ENCODE measurements around the gene RNF212.
"Not testable (repeated sequence)": the region's sequence is repeated elsewhere in the genome, so short reads cannot be mapped to it uniquely, and the experiment has no call there.

Gene RNF212

GRCh38 chr4:1060121-1060520, 53.2 kb downstream of the RNF212 start:
- no peaks in the 10 kb centered on the region for H3K9me3 ChIP-seq (ENCODE audit: control insufficient read depth in 1 of 2, low read length in 2 of 2)
- H3K27ac ChIP-seq (ENCODE audit: low read length): no peak overlapping the region
- H3K4me1 ChIP-seq (ENCODE audit: control insufficient read depth in 1 of 2, insufficient read depth in 2 of 2, low read length in 2 of 2): peaks cover 0 to 5% of the 10 kb centered on the region in 2 donors
- no peak overlapping the region for H3K4me3 ChIP-seq (ENCODE audit: low read depth in 1 of 2, low read length in 2 of 2)
- H3K36me3 ChIP-seq (ENCODE audit: control insufficient read depth in 1 of 2, insufficient read depth in 2 of 2, low read length in 2 of 2): no peaks in the 10 kb centered on the region
- peaks cover 22% of the 10 kb centered on the region for H3K27me3 ChIP-seq (ENCODE audit: low read depth, low read length)

- Histone ChIP-seq H3K36me3 (ENCODE audit: control insufficient read depth in 1 of 2, insufficient read depth in 2 of 2, low read length in 2 of 2) (no peaks in the 10 kb centered on the region), H3K4me1 (ENCODE audit: control insufficient read depth in 1 of 2, insufficient read depth in 2 of 2, low read length in 2 of 2) (peaks cover 0 to 5% of the 10 kb centered on the region in 2 donors), H3K27ac (ENCODE audit: low read length) (no peak overlapping the region), H3K27me3 (ENCODE audit: low read depth, low read length) (peaks cover 22% of the 10 kb centered on the region), H3K9me3 (ENCODE audit: control insufficient read depth in 1 of 2, low read length in 2 of 2) (no peaks in the 10 kb centered on the region), H3K4me3 (ENCODE audit: low read depth in 1 of 2, low read length in 2 of 2) (no peak overlapping the region)
Measured at GRCh38 chr4:1058997-1059665, 54.2 kb downstream of the RNF212 start.

DNA sequence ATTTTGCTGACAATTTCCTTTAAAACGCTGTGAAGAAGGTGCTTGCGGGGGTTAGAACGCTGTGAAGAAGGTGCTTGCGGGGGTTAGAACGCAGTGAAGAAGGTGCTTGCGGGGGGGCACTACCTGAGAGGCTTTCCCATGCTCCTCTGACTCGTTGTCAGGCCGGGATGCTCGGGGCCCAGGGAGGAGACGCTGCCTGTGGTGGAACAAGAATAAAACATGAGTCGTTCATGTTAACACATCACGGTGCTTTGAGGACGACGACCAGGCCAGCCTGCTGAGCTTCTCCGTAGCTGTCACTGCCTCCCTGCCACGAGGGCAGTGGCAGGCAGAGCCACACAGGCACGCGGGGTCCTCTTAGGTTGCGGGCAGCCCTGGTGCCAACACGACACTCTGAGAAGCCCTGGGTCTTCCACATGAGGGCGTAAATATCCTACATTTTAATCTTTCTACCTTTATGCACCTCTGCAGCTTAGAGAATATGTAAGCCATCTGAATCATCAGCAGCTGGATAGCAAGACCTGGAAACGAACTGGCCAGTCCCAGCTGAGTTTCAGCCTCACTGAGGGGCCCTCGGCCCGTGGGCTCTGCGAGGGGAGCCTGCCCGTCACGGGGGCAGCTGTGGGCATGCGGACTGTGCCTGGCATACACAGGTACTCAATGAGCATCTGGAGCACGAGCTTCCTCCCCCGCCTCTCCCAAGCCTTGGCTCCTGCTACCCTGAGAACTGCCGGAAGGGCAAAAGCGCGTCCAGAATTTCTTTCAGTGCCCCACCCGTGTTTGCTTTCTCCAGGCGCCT, 55.0 kb downstream of the RNF212 start:
- Histone ChIP-seq H3K9me3 (ENCODE audit: control insufficient read depth in 1 of 2, low read length in 2 of 2) (no peaks in the 10 kb centered on the region), H3K4me3 (ENCODE audit: low read depth in 1 of 2, low read length in 2 of 2) (no peak overlapping the region), H3K27me3 (ENCODE audit: low read depth, low read length) (peaks cover 24% of the 10 kb centered on the region)

DNA sequence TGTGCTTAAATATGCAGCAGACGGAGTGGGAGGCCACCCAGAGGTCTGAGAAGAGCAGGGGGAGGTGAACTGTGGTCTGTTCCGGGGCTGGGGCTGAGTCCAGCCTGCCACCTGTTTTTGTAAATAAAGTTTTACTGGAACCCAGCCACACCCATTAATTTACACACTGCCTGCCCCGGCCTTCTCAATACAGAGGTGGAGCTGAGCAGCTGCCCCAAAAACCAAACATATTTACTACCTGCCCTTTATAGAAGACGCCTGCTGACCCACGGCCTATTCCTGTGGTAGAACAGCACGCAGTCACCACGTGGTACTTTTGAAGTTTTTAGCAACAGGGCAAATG, 56.0 kb downstream of the RNF212 start:
- Histone ChIP-seq H3K9me3 (ENCODE audit: control insufficient read depth in 1 of 2, low read length in 2 of 2) (no peaks in the 10 kb centered on the region), H3K4me3 (ENCODE audit: low read depth in 1 of 2, low read length in 2 of 2) (no peak overlapping the region), H3K36me3 (ENCODE audit: control insufficient read depth in 1 of 2, insufficient read depth in 2 of 2, low read length in 2 of 2) (no peaks in the 10 kb centered on the region), H3K27me3 (ENCODE audit: low read depth, low read length) (peaks cover 31% of the 10 kb centered on the region), H3K27ac (ENCODE audit: low read length) (no peak overlapping the region), H3K4me1 (ENCODE audit: control insufficient read depth in 1 of 2, insufficient read depth in 2 of 2, low read length in 2 of 2) (peaks cover 0 to 11% of the 10 kb centered on the region in 2 donors)

More for the DNA sequence above, 55.0 kb downstream of the RNF212 start:
- Histone ChIP-seq H3K4me1 (ENCODE audit: control insufficient read depth in 1 of 2, insufficient read depth in 2 of 2, low read length in 2 of 2) (peaks cover 0 to 5% of the 10 kb centered on the region in 2 donors), H3K27ac (ENCODE audit: low read length) (no peak overlapping the region), H3K36me3 (ENCODE audit: control insufficient read depth in 1 of 2, insufficient read depth in 2 of 2, low read length in 2 of 2) (no peaks in the 10 kb centered on the region)

DNA sequence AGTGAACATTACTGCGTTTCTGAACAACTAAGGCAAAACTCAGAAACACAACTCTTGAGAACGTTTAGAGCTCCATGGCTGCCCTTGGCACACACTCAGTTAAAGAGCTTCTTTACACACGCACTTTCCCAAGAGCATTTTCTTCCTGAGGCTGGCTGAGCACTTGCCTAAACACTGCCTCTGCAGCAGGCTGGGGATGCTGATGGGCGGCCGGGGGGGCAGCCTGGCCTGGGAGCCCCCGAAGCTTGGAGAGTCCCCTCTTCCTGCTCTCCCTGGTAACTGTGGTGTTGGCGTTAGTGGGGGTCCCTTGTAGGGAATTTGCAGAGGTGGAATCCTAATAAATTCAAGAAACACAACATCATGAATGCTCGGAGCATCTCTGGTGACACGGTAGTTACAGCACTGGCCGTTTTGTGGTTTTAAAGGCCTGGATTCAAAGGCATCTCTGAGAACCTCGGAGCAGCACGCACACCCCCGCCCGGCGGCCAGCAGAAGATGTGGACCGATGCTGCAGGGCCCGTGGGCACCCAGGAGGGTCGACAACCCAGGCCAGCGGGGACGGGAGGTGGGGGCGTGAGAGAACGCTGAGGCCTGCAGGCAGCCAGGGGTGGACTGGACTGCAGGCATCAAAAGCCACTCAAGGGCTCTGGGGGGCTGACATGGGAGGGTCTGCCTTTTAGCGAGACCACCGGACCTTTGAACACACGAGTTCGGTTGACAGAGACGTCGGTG, 56.5 kb downstream of the RNF212 start:
- Histone ChIP-seq H3K27me3 (ENCODE audit: low read depth, low read length) (peaks cover 32% of the 10 kb centered on the region), H3K9me3 (ENCODE audit: control insufficient read depth in 1 of 2, low read length in 2 of 2) (no peaks in the 10 kb centered on the region), H3K36me3 (ENCODE audit: control insufficient read depth in 1 of 2, insufficient read depth in 2 of 2, low read length in 2 of 2) (no peaks in the 10 kb centered on the region), H3K27ac (ENCODE audit: low read length) (no peak overlapping the region), H3K4me3 (ENCODE audit: low read depth in 1 of 2, low read length in 2 of 2) (no peak overlapping the region), H3K4me1 (ENCODE audit: control insufficient read depth in 1 of 2, insufficient read depth in 2 of 2, low read length in 2 of 2) (peaks cover 0 to 11% of the 10 kb centered on the region in 2 donors)

DNA sequence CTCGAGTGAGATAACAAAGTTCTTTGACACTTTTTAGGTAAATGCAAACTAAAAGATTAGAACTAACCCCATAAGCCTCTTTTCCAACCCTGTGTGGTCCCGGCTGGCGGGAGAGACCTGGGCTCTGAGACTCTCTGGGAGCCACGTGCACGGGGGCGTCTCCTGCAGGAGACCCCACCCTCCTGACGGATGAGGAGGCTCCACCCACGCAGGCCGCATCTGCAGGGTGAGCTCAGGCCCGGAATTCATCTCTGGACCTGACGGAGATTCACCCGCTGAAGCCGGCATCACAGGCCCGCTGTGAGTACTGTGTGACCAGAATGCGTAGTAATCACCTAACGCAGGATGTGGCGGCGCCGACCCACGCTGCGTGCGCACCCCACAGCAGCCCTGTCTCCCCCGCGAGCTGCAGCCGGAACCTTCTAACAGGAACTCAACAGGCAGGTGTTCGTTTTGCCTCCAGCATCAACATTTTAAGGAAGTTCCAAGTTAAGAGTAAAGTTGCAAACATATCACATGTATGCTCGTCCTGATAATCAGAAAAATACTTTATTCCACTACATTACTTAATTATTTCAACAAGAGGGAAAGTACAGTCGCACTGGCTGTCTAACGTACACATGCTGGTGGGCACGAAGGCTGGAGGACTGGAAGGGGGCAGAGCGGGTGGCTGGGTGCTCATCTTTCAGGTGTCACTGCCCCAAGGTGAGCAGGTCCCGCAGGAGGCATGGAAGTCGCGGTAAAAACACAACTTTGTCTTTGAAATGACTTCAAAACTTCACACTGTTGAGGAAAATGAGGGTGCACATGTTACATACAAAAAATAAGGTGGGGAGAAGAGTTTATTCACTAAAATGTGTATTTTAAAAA, 57.4 kb downstream of the RNF212 start:
- Histone ChIP-seq H3K27ac (ENCODE audit: low read length) (no peak overlapping the region), H3K27me3 (ENCODE audit: low read depth, low read length) (peaks cover 33% of the 10 kb centered on the region), H3K9me3 (ENCODE audit: control insufficient read depth in 1 of 2, low read length in 2 of 2) (no peaks in the 10 kb centered on the region), H3K4me3 (ENCODE audit: low read depth in 1 of 2, low read length in 2 of 2) (peak overlapping the region in 1 of 2 donors; percentile 5), H3K36me3 (ENCODE audit: control insufficient read depth in 1 of 2, insufficient read depth in 2 of 2, low read length in 2 of 2) (no peaks in the 10 kb centered on the region), H3K4me1 (ENCODE audit: control insufficient read depth in 1 of 2, insufficient read depth in 2 of 2, low read length in 2 of 2) (peaks cover 0 to 11% of the 10 kb centered on the region in 2 donors)

GRCh38 chr4:1055243-1055701, 58.1 kb downstream of the RNF212 start:
- H3K9me3 ChIP-seq (ENCODE audit: control insufficient read depth in 1 of 2, low read length in 2 of 2); H3K4me3 ChIP-seq (ENCODE audit: low read depth in 1 of 2, low read length in 2 of 2); H3K27ac ChIP-seq (ENCODE audit: low read length); H3K36me3 ChIP-seq (ENCODE audit: control insufficient read depth in 1 of 2, insufficient read depth in 2 of 2, low read length in 2 of 2): not testable (repeated sequence)
- Histone ChIP-seq H3K27me3 (ENCODE audit: low read depth, low read length) (peaks cover 35% of the 10 kb centered on the region), H3K4me1 (ENCODE audit: control insufficient read depth in 1 of 2, insufficient read depth in 2 of 2, low read length in 2 of 2) (peaks cover 0 to 11% of the 10 kb centered on the region in 2 donors)

DNA sequence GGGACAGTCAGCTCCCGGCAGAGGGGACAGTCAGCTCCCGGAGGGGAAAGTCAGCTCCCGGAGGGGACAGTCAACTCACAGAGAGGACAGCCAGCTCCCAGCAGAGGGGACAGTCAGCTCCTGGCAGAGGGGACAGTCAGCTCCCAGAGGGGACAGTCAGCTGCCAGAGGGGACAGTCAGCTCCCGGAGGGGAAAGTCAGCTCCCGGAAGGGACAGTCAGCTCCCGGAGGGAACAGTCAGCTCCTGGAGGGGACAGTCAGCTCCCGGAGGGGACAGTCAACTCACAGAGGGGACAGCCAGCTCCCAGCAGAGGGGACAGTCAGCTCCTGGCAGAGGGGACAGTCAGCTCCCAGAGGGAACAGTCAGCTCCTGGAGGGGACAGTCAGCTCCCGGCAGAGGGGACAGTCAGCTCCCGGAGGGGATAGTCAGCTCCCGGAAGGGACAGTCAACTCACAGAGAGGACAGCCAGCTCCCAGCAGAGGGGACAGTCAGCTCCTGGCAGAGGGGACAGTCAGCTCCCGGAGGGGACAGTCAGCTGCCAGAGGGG, 58.6 kb downstream of the RNF212 start:
- H3K36me3 ChIP-seq (ENCODE audit: control insufficient read depth in 1 of 2, insufficient read depth in 2 of 2, low read length in 2 of 2); H3K27ac ChIP-seq (ENCODE audit: low read length); H3K4me3 ChIP-seq (ENCODE audit: low read depth in 1 of 2, low read length in 2 of 2); H3K9me3 ChIP-seq (ENCODE audit: control insufficient read depth in 1 of 2, low read length in 2 of 2): not testable (repeated sequence)
- Histone ChIP-seq H3K27me3 (ENCODE audit: low read depth, low read length) (peaks cover 35% of the 10 kb centered on the region), H3K4me1 (ENCODE audit: control insufficient read depth in 1 of 2, insufficient read depth in 2 of 2, low read length in 2 of 2) (peaks cover 0 to 11% of the 10 kb centered on the region in 2 donors)

DNA sequence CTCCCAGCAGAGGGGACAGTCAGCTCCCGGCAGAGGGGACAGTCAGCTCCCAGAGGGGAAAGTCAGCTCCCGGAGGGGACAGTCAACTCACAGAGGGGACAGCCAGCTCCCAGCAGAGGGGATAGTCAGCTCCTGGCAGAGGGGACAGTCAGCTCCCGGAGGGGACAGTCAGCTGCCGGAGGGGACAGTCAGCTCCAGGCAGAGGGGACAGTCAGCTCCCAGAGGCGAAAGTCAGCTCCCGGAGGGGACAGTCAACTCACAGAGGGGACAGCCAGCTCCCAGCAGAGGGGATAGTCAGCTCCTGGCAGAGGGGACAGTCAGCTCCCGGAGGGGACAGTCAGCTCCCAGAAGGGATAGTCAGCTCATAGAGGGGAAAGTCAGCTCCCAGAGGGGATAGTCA, 59.5 kb downstream of the RNF212 start:
- not testable (repeated sequence) for H3K36me3 ChIP-seq (ENCODE audit: control insufficient read depth in 1 of 2, insufficient read depth in 2 of 2, low read length in 2 of 2); H3K9me3 ChIP-seq (ENCODE audit: control insufficient read depth in 1 of 2, low read length in 2 of 2); H3K27ac ChIP-seq (ENCODE audit: low read length); H3K4me3 ChIP-seq (ENCODE audit: low read depth in 1 of 2, low read length in 2 of 2)
- peaks cover 0 to 11% of the 10 kb centered on the region in 2 donors for H3K4me1 ChIP-seq (ENCODE audit: control insufficient read depth in 1 of 2, insufficient read depth in 2 of 2, low read length in 2 of 2)
- H3K27me3 ChIP-seq (ENCODE audit: low read depth, low read length): peaks cover 28% of the 10 kb centered on the region

DNA sequence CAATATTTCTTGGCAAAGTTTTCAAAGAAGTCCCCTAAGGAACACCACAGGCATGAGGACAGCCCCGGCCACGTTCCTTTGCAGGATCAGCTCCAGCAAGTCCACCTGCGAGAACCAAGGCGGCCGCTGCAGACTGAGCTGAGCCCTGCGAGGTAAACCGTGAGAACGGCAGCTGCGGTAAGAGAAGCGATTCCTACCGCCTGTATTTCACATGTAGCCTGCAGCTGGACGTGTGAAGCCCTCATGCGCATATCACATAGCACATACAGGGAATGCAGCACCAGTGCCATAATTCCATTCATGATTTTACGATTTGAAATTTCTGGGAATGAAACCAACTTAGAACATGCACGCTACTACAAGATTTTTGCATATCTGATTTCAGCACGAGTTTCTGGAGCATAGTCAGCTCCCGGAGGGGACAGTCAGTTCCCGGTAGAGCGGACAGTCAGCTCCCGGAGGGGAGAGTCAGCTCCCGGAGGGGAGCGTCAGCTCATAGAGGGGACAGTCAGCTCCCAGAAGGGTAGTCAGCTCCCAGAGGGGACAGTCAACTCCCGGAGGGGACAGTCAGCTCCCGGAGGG, 60.2 kb downstream of the RNF212 start:
- Histone ChIP-seq H3K36me3 (ENCODE audit: control insufficient read depth in 1 of 2, insufficient read depth in 2 of 2, low read length in 2 of 2) (no peaks in the 10 kb centered on the region), H3K4me1 (ENCODE audit: control insufficient read depth in 1 of 2, insufficient read depth in 2 of 2, low read length in 2 of 2) (peaks cover 0 to 13% of the 10 kb centered on the region in 2 donors), H3K27me3 (ENCODE audit: low read depth, low read length) (peaks cover 23% of the 10 kb centered on the region), H3K27ac (ENCODE audit: low read length) (no peak overlapping the region), H3K9me3 (ENCODE audit: control insufficient read depth in 1 of 2, low read length in 2 of 2) (no peaks in the 10 kb centered on the region), H3K4me3 (ENCODE audit: low read depth in 1 of 2, low read length in 2 of 2) (no peak overlapping the region)

Data from muscle layer of duodenum (tissue), 2 donors.